Breast epithelium (tissue), 3 donors: ENCODE results near the gene PSMG4.

Source experiments
- POLR2A ChIP-seq: fragments of 450-650 bp; IDR thresholded peaks from one replicate; pipeline ENCODE4 v1.6.1; 2016; ENCODE audit warnings: antibody characterized with exemption, mild to moderate bottlenecking, moderate library complexity
- TF ChIP-seq, protein P1 (sequence below), 3 donors: fragments of 450-650 bp; IDR thresholded peaks; one replicate each; pipeline ENCODE4 v1.5.1; 2016 to 2017; ENCODE audit warnings: antibody characterized with exemption in 3 of 3, mild to moderate bottlenecking in 3 of 3, moderate library complexity in 3 of 3

DNA sequence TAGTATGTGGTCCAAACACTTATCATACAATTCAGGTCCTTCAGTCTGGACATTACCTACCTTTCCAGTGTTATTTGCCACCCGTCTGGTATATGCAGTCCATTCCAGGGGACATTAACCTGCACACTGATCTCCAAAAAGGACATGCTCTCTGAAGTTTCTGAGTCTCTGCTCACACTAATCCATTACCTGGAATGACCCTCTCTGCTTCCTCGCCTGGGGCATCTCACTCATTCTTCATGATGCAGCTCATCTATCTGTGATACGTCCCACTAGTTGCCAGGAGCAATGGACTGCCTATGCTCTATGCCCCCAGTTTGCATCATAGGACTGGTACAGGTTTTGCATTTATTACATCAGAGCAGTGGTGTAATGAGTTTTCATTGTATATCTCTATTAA is 25.4 kb upstream of the PSMG4 start:
- TF ChIP-seq, protein P1, sequence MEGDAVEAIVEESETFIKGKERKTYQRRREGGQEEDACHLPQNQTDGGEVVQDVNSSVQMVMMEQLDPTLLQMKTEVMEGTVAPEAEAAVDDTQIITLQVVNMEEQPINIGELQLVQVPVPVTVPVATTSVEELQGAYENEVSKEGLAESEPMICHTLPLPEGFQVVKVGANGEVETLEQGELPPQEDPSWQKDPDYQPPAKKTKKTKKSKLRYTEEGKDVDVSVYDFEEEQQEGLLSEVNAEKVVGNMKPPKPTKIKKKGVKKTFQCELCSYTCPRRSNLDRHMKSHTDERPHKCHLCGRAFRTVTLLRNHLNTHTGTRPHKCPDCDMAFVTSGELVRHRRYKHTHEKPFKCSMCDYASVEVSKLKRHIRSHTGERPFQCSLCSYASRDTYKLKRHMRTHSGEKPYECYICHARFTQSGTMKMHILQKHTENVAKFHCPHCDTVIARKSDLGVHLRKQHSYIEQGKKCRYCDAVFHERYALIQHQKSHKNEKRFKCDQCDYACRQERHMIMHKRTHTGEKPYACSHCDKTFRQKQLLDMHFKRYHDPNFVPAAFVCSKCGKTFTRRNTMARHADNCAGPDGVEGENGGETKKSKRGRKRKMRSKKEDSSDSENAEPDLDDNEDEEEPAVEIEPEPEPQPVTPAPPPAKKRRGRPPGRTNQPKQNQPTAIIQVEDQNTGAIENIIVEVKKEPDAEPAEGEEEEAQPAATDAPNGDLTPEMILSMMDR (IDR thresholded peaks at IDR 0.05) = no peak
- no peak for TF ChIP-seq POLR2A
